ENCODE results near the gene OR2AG2.
"Not testable (repeated sequence)": the region's sequence is repeated elsewhere in the genome, so short reads cannot be mapped to it uniquely, and the experiment has no call there.

The OR2AG2 gene

DNA sequence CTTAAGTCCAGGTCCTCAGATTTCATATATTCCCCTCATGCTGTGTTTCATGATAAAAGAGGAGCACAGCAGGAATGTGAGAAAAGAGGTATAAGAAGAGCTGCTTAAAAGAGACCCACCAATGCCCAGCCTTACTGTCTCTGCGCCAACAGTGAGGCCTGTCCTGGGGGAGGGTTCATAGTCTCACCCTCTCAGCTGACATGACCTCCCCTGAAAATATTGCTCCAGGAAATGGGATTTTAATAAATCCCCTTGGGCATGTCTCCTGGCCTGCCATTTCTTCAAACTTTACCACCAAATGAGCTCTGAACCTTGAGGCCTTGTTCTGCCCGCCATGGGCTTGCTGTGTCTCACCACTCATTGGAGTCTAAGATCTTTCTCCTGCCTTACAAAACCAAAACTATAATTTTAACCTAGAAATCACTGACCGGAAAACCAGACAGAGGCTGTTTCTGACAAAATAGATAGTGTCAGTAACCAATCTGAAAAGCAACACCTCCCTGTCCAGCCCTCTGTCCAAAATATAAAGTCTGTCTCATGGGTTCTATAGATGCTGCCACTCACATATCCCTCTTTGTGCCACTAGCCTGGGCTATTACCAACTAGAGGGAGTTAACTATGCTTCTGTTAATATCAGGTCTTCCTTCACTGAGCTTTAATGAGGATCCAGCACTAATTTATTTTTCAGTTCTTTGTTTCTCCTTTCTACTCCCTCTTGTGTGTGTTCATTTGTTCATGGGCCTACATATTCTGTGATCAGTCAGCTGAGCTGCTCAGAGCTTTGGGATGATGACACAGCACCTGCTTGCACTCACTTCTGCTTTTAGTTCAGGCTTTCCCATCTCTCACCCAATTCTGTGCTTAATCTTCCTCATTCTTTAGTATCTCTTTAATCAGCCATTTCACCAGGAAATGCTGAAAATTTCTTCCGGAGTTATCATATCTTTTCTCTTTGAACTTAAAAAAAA is at the start of gene OR2AG2:
TSS of gene OR2AG2 (minus strand) at position 51 of the 968 bp plus-strand sequence. CDS start 3,019 bp downstream, outside the sequence.
- DNase-seq, result no peak

GRCh38 chr11:6818967-6819366 is 47.2 kb upstream of the OR2AG2 start:
- DNase-seq, result no peak

- no peak for DNase-seq
These were observed 45.9 kb upstream of the OR2AG2 start for GRCh38 chr11:6817694-6818093.

DNA sequence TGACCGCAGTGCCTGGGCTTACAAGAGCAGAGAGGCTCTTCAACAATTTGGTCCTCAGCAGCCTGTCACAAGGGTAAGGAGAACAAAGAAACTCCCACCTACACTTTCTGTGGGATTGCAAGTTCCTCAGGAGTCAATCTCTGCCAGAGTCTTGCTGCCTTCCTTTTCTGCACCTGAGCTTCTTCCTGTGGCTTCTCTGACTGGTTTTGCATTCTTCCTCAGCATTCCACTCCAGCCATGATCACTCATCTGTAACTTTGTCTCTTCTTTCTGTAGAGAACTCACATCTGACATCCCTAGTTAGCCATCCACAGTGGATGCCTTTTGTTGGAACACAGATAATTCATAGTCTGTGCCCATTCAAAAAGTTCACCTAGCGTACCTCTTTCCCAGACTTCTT is 41.9 kb upstream of the OR2AG2 start:
- no peak for DNase-seq

- DNase-seq, result no peak
These were observed 40.7 kb upstream of the OR2AG2 start for GRCh38 chr11:6812390-6813005.

GRCh38 chr11:6801075-6801474 is 29.3 kb upstream of the OR2AG2 start:
- DNase-seq, result not testable (repeated sequence)

DNA sequence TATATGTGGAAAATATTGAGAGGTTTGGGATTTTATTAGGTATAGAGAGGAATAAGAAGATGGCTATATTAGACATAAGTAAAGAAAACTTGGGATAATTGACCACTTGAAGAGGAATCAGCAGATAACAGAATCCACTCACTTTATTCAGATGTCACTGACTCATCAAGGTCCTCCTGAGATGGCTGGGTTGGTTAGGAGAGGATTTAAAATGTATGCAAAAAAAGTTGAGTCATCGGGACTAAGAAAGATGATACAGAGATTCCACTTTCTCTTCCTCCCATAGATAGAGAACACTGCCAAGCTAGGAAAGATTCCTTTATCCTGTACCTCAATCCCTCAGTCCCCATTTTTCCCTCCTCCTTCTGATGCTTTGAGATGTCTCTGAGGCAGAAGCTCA is 27.6 kb upstream of the OR2AG2 start, which contains the start of gene OR6A2:
TSS of gene OR6A2 (minus strand) at position 288 of the 400 bp plus-strand sequence. CDS start 3,981 bp downstream, outside the sequence.
- DNase-seq, result no peak

DNA sequence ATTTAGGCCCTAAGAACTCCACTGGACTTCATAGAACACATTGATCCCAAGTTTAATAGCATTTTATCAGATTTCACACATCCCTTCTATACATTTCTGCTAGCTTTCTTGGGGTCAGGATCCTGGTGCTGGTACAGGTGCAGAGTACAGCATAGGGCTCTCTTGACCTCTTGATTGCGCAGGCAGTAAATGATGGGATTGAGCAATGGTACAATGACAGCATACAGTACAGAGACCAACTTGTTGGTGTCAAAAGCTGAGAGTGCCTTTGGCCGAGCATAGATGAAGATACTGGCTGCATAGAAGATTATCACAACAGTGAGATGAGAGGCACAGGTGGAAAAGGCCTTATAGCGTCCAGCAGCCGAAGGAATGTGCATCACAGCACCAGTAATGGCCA is 22.9 kb upstream of the OR2AG2 start:
- no peak for DNase-seq

- DNase-seq, result no peak
These were observed 18.8 kb upstream of the OR2AG2 start for GRCh38 chr11:6790546-6790945.

GRCh38 chr11:6782720-6783119 is 10.9 kb upstream of the OR2AG2 start, which contains the start of gene OR2AG1:
Gene OR2AG1 (plus strand): TSS chr11:6783020. CDS start chr11:6785038, 2,018 bp downstream.
- no peak for DNase-seq

- DNase-seq, result no peak
These were observed 9.1 kb upstream of the OR2AG2 start for GRCh38 chr11:6780829-6781228.

GRCh38 chr11:6778518-6778917 is 6.7 kb upstream of the OR2AG2 start:
- no peak for DNase-seq

- peak in 2 of 4 experiments; percentile 20 to 31 for DNase-seq
These were observed 14.3 kb downstream of the OR2AG2 start for GRCh38 chr11:6757373-6757967.

- no peak for DNase-seq
These were observed 15.8 kb downstream of the OR2AG2 start for GRCh38 chr11:6755953-6756347.

GRCh38 chr11:6755303-6755952 is 16.3 kb downstream of the OR2AG2 start:
- no peak for DNase-seq

DNA sequence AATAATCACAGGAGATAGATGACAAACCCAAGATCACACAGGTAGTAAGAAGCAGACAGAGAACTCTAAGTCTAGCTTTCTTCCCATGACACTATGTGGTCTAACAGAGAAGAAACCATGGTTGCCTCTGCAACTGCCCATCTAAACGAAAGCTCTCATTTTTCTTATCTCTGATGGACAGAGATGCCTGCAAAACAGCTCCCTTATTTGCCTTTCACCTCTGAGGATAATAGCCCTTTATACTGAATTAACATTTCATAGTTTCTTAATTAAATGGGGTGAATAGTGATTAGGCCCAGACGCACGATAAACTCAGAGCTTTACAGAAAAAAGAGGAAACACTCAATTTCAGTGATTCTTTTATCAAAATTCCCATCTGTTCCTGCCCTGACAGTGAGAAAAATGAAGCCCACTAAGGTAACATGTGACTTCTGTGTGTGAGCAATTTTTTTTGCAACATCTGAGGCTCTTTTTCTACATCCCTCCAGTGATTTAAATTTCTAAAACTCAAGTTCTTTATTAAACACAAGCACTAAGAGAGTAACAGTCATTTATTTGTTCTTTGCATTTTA is 24.6 kb downstream of the OR2AG2 start:
- no peak for DNase-seq

DNA sequence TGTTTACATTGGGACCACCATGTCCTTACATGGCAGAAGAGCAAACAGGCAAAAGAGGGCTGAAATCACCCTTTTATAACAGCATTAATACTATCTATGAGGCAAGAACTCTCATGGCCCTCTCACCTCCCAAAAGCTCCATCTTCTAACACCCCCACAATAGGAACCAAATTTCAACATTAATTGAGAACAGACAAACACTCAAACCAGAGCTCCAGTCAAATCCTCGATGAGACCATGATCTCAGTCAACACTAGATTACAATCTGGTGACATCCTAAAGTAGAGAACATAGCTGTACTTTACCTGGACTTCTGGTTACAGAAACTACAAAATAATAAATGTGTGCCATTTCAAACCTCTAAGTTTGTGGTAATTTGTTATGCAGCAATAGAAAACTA is 25.1 kb downstream of the OR2AG2 start:
- no peak for DNase-seq

- peak in 2 of 4 experiments; percentile 20 to 22 for DNase-seq
These were observed 25.6 kb downstream of the OR2AG2 start for GRCh38 chr11:6746086-6746618.

GRCh38 chr11:6745465-6746015 is 26.2 kb downstream of the OR2AG2 start:
- no peak for DNase-seq

DNA sequence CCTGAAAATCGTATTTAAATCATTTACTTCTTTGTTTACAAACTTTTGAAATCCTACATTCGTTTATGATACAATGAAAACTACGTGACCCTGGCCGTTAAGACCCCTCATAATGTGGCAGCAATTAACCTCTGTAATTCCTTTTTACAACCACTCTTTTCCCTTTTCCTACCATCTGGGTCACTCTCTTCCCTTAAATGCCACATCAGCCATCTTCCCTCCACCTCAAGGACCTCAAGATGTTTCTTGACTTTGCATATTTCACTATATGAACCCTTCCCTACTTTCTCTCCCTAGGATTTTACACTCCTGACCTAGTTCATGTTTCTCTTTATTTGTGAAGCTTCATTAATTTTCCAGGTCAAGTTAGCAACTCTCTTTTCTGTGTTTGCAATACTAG is 26.8 kb downstream of the OR2AG2 start:
- DNase-seq, result no peak

GRCh38 chr11:6742260-6742659 is 29.5 kb downstream of the OR2AG2 start:
- no peak for DNase-seq

- DNase-seq, result no peak
These were observed 33.2 kb downstream of the OR2AG2 start for GRCh38 chr11:6738590-6738989.
